Stimulated activated CD4-positive, alpha-beta T cell treated with anti-CD3 and anti-CD28 coated beads, Interleukin-1b, Interleukin-23, amount 100 ng/mL, for 1 hour (primary cell): Measurements from ENCODE around the gene CABP2.
A peak's percentile ranks its signal among the peaks of the same experiment; 100 is the strongest.
"Not testable (repeated sequence)": the region's sequence is repeated elsewhere in the genome, so short reads cannot be mapped to it uniquely, and the experiment has no call there.

Source experiments
- DNase-seq, 2 donors: peaks; one replicate each; pipeline ENCODE4 v3.0.0-alpha.2; 2020; ENCODE audit warnings: low read depth in 2 of 2

Gene CABP2

GRCh38 chr11:67538823-67539505, 15.7 kb upstream of the CABP2 start:
- DNase-seq = no peak

DNA sequence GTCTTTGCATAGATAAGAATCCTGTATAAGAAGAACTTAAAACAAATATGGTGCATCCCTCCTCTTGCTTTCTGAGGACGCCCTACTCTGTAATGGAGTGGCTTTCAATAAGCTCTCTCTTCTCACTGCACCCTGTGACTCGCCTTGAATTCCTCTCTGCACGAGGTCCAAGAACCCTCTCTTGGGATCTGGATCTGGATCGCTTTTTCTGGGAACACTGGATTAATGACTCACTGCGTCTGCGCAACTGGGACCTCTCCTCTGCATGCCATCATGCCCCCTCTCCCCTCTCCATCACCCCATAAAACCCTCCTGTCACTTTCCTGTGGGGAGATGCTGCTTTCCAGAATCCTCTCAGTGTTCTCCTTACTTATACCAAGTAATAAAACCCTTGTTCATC, 15.1 kb upstream of the CABP2 start:
- DNase-seq = no peak

- DNase-seq = no peak
These were observed 12.3 kb upstream of the CABP2 start for GRCh38 chr11:67535561-67535960.

GRCh38 chr11:67534070-67534679, 10.9 kb upstream of the CABP2 start:
- DNase-seq = no peak

DNA sequence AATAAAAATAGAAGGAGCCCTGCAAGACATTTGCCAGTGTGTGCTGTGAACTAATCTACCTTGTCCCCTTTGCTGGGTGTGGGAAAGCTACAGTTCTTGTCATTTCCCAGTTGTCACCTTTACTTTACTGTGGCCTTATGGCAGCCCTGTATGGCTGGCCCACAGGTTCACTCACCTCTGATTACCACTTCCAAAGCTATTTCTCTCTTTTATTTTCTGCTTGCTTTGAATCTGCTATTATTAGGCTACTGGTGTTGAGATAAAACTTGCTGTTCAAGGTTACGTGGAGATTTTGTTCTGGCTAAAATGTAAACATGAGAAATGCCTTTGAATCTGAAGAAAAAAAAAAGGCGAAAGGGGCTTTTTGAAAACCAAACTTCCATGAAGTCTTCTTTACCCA, 9.6 kb upstream of the CABP2 start:
- no peak for DNase-seq

DNA sequence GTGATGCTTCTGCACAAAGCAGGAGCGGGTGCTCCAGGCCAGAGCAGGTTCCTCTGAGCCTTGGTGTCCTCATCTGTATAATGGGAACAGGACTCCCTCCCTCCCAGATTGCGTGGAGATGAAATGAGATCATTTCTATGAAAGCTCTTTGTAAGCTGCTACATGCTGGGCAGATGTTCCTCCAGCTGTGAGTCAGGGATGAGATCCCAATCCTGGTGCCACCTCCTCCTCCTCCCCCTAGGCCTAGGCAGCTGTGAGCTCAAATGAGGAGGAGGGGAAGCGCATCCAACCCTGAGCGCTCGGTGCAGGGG, 7.0 kb upstream of the CABP2 start:
- no peak for DNase-seq

- DNase-seq = no peak
These were observed 5.1 kb upstream of the CABP2 start for GRCh38 chr11:67528376-67528775.

DNA sequence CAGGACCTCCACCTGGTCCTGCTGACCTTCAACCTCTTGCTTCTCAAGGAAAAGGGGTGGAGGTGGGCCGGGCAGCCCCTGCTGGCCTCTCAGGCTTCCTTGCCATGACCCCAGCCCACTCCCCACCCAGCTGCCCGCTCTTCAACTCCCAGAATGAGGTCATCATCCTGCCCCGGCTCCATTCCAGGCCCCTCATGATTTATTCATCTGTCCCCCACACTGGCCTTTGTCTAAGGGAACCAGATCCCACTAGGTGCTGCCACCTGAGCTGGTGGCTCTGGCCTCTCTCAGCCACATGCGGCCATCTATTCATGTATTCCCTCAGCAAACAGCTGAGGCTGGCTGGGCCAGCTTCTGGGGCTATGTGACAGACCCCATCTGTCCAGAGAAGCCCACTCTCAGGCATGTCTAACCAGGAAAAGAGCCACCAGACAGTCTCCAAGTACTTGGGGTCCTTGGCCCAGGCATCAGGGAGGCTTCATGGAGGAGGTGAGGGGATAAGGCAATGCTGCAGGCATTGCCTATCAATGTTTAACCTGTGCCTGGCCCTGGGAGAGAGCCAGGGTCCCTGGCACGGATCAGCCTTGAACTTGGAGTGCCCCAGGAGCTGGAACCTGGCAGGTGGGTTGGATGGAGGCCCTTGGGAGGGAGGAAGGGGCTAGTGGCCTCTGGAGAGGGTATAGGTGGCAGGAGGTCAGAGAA, 2.2 kb upstream of the CABP2 start:
- DNase-seq = no peak

DNA sequence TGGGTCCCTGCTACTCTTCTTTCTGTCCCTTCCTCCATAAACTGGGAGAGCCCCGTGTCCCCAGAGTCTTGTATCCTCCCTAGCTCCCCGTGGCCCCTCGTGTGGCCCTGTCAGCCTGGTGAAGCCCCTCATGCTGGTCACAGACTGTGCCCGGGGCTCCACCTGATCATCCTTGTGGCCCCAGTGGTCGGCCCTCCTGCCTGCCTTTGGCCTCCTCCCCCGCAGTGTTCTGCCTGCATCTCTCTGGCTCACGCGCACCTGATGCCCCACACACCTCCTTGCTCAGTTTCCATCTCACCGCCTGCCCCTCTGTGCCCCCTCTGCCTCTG, 1.2 kb upstream of the CABP2 start:
- no peak for DNase-seq

GRCh38 chr11:67523556-67524479, 572 bp upstream of the CABP2 start:
- DNase-seq = no peak

DNA sequence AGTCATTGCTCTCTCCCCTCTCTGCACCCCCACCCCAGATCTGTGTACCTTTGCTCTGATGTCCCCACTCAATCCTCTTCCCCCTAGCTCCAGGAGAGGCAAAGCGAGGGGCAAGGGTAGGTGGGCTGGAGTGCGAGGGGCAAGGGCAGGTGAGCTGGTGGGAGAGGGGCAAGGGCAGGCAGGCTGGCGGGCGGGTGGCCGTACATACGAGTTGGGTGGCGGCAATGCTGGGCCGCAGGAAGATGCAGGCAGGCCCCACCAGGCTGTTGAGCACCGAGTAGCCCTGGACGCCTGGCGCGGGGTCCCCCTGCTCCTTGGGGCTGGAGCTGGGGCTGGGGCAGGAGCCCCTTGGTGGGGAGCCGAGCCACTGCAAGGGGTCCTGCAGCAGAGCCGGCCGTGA, 908 bp downstream of the CABP2 start:
- no peak for DNase-seq

DNA sequence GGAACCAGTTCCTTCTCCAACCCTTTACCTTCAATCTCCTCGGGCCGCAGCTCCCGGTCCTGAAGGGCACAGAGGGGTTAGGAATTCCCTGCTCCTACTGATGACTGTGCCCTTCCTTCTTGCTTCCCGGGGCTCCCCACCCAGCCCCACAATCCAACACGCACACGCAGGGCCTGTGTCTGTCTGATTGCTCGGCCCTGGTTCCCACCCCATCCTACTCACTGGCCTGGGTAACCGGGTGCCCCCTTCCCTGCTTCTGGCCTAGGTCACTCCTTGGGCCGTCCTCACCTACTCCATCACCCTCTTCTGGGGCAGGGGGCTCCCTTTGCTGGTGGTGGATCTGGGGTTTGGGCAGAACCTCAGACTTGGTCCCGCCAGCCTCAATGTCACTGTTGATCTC, 1.3 kb downstream of the CABP2 start:
- DNase-seq = no peak

GRCh38 chr11:67520856-67521824, 2.1 kb downstream of the CABP2 start:
- no peak for DNase-seq

GRCh38 chr11:67519726-67520125, 3.5 kb downstream of the CABP2 start:
- DNase-seq = no peak

DNA sequence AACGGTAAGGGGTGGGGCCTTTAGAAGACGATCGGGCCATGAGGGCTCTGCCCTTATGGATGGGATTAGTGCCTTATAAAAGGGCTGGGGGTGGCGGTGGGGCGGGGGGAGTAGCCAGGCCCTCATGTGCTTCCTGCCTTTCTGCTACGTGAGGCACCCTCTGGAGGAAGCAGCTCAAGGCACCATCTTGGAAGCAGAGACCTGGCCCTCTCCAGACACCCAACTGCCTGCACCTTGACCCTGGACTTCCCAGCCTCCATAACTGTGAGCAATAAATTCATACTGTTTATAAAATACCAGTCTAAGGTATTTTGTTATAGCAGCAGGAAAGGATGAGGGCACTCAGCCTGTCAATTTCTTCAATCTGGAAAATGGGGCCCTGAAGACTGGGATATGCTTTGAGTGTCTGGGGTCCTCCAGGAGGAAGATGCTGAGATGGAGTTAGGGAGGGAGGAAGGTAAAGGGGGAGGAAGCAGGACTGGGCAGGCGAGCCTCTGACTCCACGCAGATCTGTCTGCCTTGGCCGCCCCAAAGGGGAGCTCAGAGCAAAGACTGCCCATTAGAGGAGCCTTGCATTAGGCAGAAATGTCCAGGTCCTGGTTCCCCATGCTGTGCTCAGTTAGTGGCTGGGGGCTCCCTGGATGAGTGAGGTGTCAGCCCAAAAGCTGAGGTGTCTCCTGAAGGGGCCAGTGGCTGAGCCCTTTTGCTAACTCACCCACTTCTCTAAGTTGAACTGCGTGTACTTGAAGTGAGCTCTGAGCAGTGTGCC, 5.3 kb downstream of the CABP2 start:
- DNase-seq = no peak

GRCh38 chr11:67516806-67517205, 6.4 kb downstream of the CABP2 start:
- no peak for DNase-seq

GRCh38 chr11:67514116-67514515, 9.1 kb downstream of the CABP2 start:
- DNase-seq = no peak

GRCh38 chr11:67511558-67511957, 11.7 kb downstream of the CABP2 start:
- DNase-seq = not testable (repeated sequence)

- DNase-seq = no peak
These were observed 13.3 kb downstream of the CABP2 start for GRCh38 chr11:67510023-67510345.

DNA sequence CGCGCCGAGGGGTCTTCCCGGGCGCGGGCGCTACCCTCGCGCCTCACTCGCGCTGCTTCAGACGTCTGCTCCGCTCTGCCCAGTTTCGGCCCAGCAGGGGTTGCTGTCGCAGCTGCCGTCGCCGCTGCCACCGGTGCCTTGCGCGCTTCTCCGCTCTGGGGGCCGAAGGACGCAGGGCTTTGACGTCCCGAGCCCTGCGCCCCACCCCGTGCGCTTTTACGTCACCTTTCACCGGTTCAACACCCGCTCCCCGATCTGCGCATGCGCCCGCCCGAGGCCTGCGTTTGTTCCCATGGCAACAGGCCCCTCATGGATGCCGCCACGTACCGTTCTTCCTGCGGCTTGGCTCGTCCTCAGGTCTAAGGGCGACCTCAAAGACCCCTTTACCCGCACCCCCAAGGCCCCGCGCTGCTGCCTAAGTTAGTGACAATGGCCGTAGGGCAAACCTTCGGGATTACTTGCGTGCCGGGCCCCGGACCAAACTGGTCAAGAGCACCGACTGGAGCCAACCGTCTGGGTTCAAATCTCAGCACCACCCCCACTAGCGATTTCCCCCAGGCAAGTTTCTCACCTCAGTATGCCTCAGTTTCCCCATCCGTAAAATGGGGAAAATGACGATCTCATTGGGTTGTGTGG, 14.6 kb downstream of the CABP2 start:
- peak; percentile 98 to 99 for DNase-seq
